ENCODE data around the gene SNRPD2. TPM values are rescaled to one million over a fixed set of nuclear protein-coding genes. Genes with fewer than 3 reads are reported as not detected.

Gene SNRPD2
- total RNA-seq, 1 donor from 2014 or later: 471 TPM

DNA sequence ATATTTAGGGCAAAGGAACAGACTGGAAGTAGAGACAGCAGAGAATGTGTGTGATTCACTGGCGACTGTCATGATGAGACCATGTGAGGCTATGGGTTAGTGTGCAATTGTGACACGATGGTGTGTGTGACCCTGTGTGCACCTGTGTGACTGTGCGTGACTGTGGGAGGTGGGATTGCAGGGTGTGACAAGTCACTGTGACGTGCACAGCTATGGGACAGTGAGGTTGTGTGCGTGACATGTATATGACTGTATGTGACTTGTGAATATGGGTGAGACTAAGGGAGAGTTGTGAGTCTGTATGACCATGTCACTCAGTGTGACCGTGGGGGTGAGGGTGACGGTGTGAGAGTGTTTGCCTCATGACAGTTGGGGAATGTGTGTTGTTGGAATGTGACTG, 27.2 kb downstream of the SNRPD2 start:
- H3K4me3 Mint-ChIP-seq: no peak overlapping the region
- H3K4me1 Mint-ChIP-seq (ENCODE audit: unreplicated experiment): peaks cover 20% of the 10 kb centered on the region
- DNase-seq (ENCODE audit: extremely low spot score, unreplicated experiment): no peak
- H3K36me3 Mint-ChIP-seq: no peaks in the 10 kb centered on the region
- H3K27ac Mint-ChIP-seq: peak overlapping the region; percentile 10
- no peak for TF ChIP-seq CTCF (conservative IDR thresholded peaks at IDR 0.05)
- H3K27me3 Mint-ChIP-seq: peaks cover 34% of the 10 kb centered on the region
- H3K9me3 Mint-ChIP-seq: no peaks in the 10 kb centered on the region

GRCh38 chr19:45663800-45664199, 28.0 kb downstream of the SNRPD2 start:
- peaks cover 30% of the 10 kb centered on the region for H3K27me3 Mint-ChIP-seq
- TF ChIP-seq CTCF (conservative IDR thresholded peaks at IDR 0.05): no peak
- DNase-seq (ENCODE audit: extremely low spot score, unreplicated experiment): no peak
- H3K4me1 Mint-ChIP-seq (ENCODE audit: unreplicated experiment): peaks cover 26% of the 10 kb centered on the region
- H3K4me3 Mint-ChIP-seq: no peak overlapping the region
- no peak overlapping the region for H3K27ac Mint-ChIP-seq
- no peaks in the 10 kb centered on the region for H3K9me3 Mint-ChIP-seq
- H3K36me3 Mint-ChIP-seq: no peaks in the 10 kb centered on the region

DNA sequence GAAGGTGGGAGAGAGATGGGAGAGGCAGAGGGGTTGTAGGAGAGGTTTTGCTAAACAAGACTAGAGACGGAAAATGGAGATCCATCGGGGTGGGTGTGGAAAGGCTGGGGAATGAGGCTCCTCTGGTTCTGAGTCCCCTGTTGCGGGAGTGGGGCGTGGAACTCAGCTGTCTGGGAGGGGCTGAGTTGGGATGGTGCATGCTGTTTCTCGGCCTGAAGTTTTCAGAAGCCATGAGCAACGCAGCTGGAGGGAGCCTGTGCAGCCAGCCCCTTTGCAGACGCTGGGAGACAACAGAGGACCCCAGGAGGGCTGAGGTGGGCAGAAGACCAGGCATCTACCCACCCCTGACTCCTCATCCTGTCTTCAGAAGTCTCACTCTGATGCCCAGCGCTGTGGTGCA, 31.1 kb downstream of the SNRPD2 start:
- no peak for TF ChIP-seq CTCF (conservative IDR thresholded peaks at IDR 0.05)
- Mint-ChIP-seq H3K36me3 (no peaks in the 10 kb centered on the region), H3K9me3 (no peaks in the 10 kb centered on the region), H3K4me1 (ENCODE audit: unreplicated experiment) (peaks cover 16% of the 10 kb centered on the region), H3K4me3 (peak overlapping the region; percentile 78), H3K27ac (peak overlapping the region; percentile 96), H3K27me3 (peaks cover 16% of the 10 kb centered on the region)
- DNase-seq (ENCODE audit: extremely low spot score, unreplicated experiment): no peak

DNA sequence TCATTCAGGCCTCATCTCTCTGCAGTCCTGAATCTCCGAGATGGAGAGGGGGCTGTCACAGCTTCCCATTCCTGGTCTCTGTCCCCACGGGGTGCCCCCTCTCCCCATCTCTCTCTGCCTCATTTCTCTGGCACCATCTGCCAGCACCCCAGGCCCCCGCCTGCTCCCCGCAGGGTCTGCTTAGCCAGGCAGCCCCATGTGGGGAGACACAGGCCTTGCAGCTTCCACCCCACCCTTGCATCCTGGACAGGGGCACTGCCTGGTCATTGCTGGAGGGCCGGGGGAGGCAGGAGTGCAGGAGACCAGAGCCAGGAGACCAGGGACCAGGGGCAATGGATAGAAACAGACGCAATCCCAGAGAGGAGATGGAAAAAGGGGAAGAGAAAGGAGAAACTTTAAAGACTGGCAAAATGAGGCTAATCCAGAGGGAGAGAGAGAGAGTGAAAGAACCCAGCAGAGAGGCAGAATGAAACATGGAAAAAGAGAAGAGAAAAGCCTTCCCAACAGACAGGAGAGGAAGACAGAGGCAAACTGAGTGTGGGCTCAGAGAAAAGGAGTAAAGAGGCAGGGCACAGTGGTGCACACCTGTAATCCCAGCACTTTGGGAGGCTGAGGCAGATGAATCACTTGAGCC, 32.5 kb downstream of the SNRPD2 start:
- DNase-seq (ENCODE audit: extremely low spot score, unreplicated experiment): no peak
- H3K27me3 Mint-ChIP-seq: peaks cover 9% of the 10 kb centered on the region

GRCh38 chr19:45657520-45658167, 34.1 kb downstream of the SNRPD2 start:
- TF ChIP-seq CTCF (conservative IDR thresholded peaks at IDR 0.05): no peak
- Mint-ChIP-seq H3K9me3 (no peaks in the 10 kb centered on the region), H3K4me3 (no peak overlapping the region), H3K36me3 (no peaks in the 10 kb centered on the region), H3K4me1 (ENCODE audit: unreplicated experiment) (peaks cover 11% of the 10 kb centered on the region), H3K27ac (no peak overlapping the region), H3K27me3 (peaks cover 9% of the 10 kb centered on the region)
- no peak for DNase-seq (ENCODE audit: extremely low spot score, unreplicated experiment)

More for the DNA sequence above, 32.5 kb downstream of the SNRPD2 start:
- TF ChIP-seq CTCF (conservative IDR thresholded peaks at IDR 0.05): no peak
- no peaks in the 10 kb centered on the region for H3K9me3 Mint-ChIP-seq
- no peaks in the 10 kb centered on the region for H3K36me3 Mint-ChIP-seq
- H3K4me3 Mint-ChIP-seq: peak overlapping the region; percentile 40
- H3K27ac Mint-ChIP-seq: peak overlapping the region; percentile 73
- peaks cover 11% of the 10 kb centered on the region for H3K4me1 Mint-ChIP-seq (ENCODE audit: unreplicated experiment)

Measured in type B pancreatic cell (in vitro differentiated cells).